ENCODE measurements around the gene ENC1. TPM values are rescaled to one million over a fixed set of nuclear protein-coding genes. Genes with fewer than 3 reads are reported as not detected.

The ENC1 gene
- total RNA-seq, 3 donors from 2014 or later: 14.6 to 23.3 (median 18.9) TPM

- TF ChIP-seq CTCF (IDR thresholded peaks at IDR 0.05): no peak
- Histone ChIP-seq H3K4me1 (ENCODE audit: low read depth) (no peaks in the 10 kb centered on the region), H3K36me3 (ENCODE audit: low read depth) (no peaks in the 10 kb centered on the region), H3K4me3 (no peak overlapping the region), H3K9me3 (no peaks in the 10 kb centered on the region)
- DNase-seq: no peak
- ATAC-seq: peak; percentile 12
- intact Hi-C loops (cut with DNase I, micrococcal nuclease): no loop called here
These were observed 41.4 kb downstream of the ENC1 start for GRCh38 chr5:74599148-74599547.

- Histone ChIP-seq H3K9me3 (no peaks in the 10 kb centered on the region), H3K4me3 (no peak overlapping the region), H3K36me3 (ENCODE audit: low read depth) (no peaks in the 10 kb centered on the region), H3K4me1 (ENCODE audit: low read depth) (no peaks in the 10 kb centered on the region)
- no peak for DNase-seq
- no peak for ATAC-seq
- intact Hi-C loops (cut with DNase I, micrococcal nuclease): no loop called here
- no peak for TF ChIP-seq CTCF (IDR thresholded peaks at IDR 0.05)
These were observed 41.8 kb downstream of the ENC1 start for GRCh38 chr5:74598731-74599130.

- no peaks in the 10 kb centered on the region for H3K36me3 ChIP-seq (ENCODE audit: low read depth)
- intact Hi-C loops (cut with DNase I, micrococcal nuclease): no loop called here
- DNase-seq (no peak), ATAC-seq (no peak)
- no peak overlapping the region for H3K4me3 ChIP-seq
- H3K9me3 ChIP-seq: no peaks in the 10 kb centered on the region
- TF ChIP-seq CTCF (IDR thresholded peaks at IDR 0.05): no peak
- no peaks in the 10 kb centered on the region for H3K4me1 ChIP-seq (ENCODE audit: low read depth)
These were observed 43.6 kb downstream of the ENC1 start for GRCh38 chr5:74596927-74597326.

GRCh38 chr5:74595143-74595925 lies 45.2 kb downstream of the ENC1 start:
- Histone ChIP-seq H3K36me3 (ENCODE audit: low read depth) (no peaks in the 10 kb centered on the region), H3K9me3 (no peaks in the 10 kb centered on the region), H3K4me1 (ENCODE audit: low read depth) (no peaks in the 10 kb centered on the region), H3K4me3 (no peak overlapping the region)
- TF ChIP-seq CTCF (IDR thresholded peaks at IDR 0.05): no peak
- intact Hi-C loops (cut with DNase I, micrococcal nuclease): no loop called here
- no peak for DNase-seq
- ATAC-seq: peak; percentile 78

GRCh38 chr5:74594137-74595040 lies 46.1 kb downstream of the ENC1 start:
- intact Hi-C loops (cut with DNase I, micrococcal nuclease): no loop called here
- DNase-seq (no peak), ATAC-seq (no peak)
- H3K36me3 ChIP-seq (ENCODE audit: low read depth): no peaks in the 10 kb centered on the region
- no peak overlapping the region for H3K4me3 ChIP-seq
- no peaks in the 10 kb centered on the region for H3K9me3 ChIP-seq
- TF ChIP-seq CTCF (IDR thresholded peaks at IDR 0.05): no peak
- peaks cover 6% of the 10 kb centered on the region for H3K4me1 ChIP-seq (ENCODE audit: low read depth)

Data from mucosa of descending colon (tissue), 3 donors.